ENCODE results near the gene RNF115. TPM values are rescaled to one million over a fixed set of nuclear protein-coding genes. Genes with fewer than 3 reads are reported as not detected.

Gene RNF115
- total RNA-seq, 1 donor from 2014 or later: 14.2 TPM

- TF ChIP-seq, protein P1, sequence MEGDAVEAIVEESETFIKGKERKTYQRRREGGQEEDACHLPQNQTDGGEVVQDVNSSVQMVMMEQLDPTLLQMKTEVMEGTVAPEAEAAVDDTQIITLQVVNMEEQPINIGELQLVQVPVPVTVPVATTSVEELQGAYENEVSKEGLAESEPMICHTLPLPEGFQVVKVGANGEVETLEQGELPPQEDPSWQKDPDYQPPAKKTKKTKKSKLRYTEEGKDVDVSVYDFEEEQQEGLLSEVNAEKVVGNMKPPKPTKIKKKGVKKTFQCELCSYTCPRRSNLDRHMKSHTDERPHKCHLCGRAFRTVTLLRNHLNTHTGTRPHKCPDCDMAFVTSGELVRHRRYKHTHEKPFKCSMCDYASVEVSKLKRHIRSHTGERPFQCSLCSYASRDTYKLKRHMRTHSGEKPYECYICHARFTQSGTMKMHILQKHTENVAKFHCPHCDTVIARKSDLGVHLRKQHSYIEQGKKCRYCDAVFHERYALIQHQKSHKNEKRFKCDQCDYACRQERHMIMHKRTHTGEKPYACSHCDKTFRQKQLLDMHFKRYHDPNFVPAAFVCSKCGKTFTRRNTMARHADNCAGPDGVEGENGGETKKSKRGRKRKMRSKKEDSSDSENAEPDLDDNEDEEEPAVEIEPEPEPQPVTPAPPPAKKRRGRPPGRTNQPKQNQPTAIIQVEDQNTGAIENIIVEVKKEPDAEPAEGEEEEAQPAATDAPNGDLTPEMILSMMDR (IDR thresholded peaks at IDR 0.05): no peak
- H3K4me3 ChIP-seq: no peak overlapping the region
- H3K9me3 ChIP-seq: no peaks in the 10 kb centered on the region
- no peak overlapping the region for H3K27ac ChIP-seq
- no peaks in the 10 kb centered on the region for H3K4me1 ChIP-seq
- intact Hi-C loops (cut with DNase I): no loop called here
- no peak for ATAC-seq
- DNase-seq: no peak
- H3K36me3 ChIP-seq: no peaks in the 10 kb centered on the region
- H3K27me3 ChIP-seq (ENCODE audit: low read depth): no peaks in the 10 kb centered on the region
Observed at GRCh38 chr1:145706086-145706664, 117.7 kb downstream of the RNF115 start.

- Histone ChIP-seq H3K9me3 (no peaks in the 10 kb centered on the region), H3K36me3 (no peaks in the 10 kb centered on the region), H3K27me3 (ENCODE audit: low read depth) (no peaks in the 10 kb centered on the region), H3K27ac (no peak overlapping the region), H3K4me3 (no peak overlapping the region), H3K4me1 (no peaks in the 10 kb centered on the region)
- intact Hi-C loops (cut with DNase I): no loop called here
- DNase-seq: no peak
- TF ChIP-seq, protein P1 (IDR thresholded peaks at IDR 0.05): no peak
- ATAC-seq: no peak
Observed at GRCh38 chr1:145705622-145706021, 118.3 kb downstream of the RNF115 start.

- Histone ChIP-seq H3K36me3 (no peaks in the 10 kb centered on the region), H3K4me1 (no peaks in the 10 kb centered on the region), H3K27ac (no peak overlapping the region), H3K9me3 (no peaks in the 10 kb centered on the region), H3K27me3 (ENCODE audit: low read depth) (no peaks in the 10 kb centered on the region), H3K4me3 (no peak overlapping the region)
- intact Hi-C loops (cut with DNase I): no loop called here
- TF ChIP-seq, protein P1 (IDR thresholded peaks at IDR 0.05): no peak
- ATAC-seq (no peak), DNase-seq (no peak)
Observed at GRCh38 chr1:145702826-145703225, 121.1 kb downstream of the RNF115 start.

GRCh38 chr1:145702052-145702451, 121.8 kb downstream of the RNF115 start:
- Histone ChIP-seq H3K4me1 (no peaks in the 10 kb centered on the region), H3K9me3 (no peaks in the 10 kb centered on the region), H3K27me3 (ENCODE audit: low read depth) (no peaks in the 10 kb centered on the region), H3K36me3 (no peaks in the 10 kb centered on the region), H3K4me3 (no peak overlapping the region), H3K27ac (no peak overlapping the region)
- ATAC-seq (no peak), DNase-seq (no peak)
- intact Hi-C loops (cut with DNase I): no loop called here
- TF ChIP-seq, protein P1 (IDR thresholded peaks at IDR 0.05): no peak

DNA sequence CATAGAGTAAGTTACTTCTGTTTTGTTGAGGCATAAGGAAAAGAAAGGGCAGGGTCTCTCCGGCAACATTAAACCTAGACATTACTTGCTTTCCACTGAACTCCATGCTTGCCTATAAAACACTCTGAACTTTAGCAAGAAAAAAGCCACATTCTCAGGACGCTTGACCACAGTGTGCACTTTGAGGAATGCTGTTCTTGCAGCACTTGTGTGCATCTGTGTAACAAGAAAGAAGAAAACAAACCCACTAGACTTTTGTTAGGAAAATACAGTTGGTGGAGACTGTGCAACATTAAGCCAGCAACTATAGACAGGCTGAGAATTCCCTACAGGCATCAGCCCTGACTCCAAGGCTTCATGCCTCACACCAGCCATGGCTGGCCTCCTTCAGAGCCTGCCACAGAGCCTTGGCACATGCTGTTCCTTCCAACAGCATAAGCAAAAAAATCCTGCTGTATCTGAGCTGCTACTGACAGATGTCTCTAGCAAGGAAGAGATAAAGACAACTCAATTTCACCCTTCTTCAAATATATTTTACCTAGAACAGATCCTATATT, 122.5 kb downstream of the RNF115 start:
- TF ChIP-seq, protein P1 (IDR thresholded peaks at IDR 0.05): no peak
- Histone ChIP-seq H3K4me1 (no peaks in the 10 kb centered on the region), H3K9me3 (no peaks in the 10 kb centered on the region), H3K4me3 (no peak overlapping the region), H3K36me3 (no peaks in the 10 kb centered on the region), H3K27ac (no peak overlapping the region), H3K27me3 (ENCODE audit: low read depth) (no peaks in the 10 kb centered on the region)
- ATAC-seq: no peak
- DNase-seq: no peak
- intact Hi-C loops (cut with DNase I): no loop called here

Measured in lower lobe of right lung (tissue), 2 donors.